ENCODE results near the gene IL20RB. TPM values are rescaled to one million over a fixed set of nuclear protein-coding genes. Genes with fewer than 3 reads are reported as not detected.

Gene IL20RB
- total RNA-seq, 1 donor: 2.2 TPM

GRCh38 chr3:136960838-136961836 is 3.4 kb downstream of the IL20RB start:
- H3K4me3 ChIP-seq (ENCODE audit: low read depth, low read length): no peak overlapping the region
- TF ChIP-seq CTCF (IDR thresholded peaks at IDR 0.05; ENCODE audit: insufficient read depth, low read depth, low read length): no peak
- DNase-seq (ENCODE audit: low read depth): peak; percentile 50

DNA sequence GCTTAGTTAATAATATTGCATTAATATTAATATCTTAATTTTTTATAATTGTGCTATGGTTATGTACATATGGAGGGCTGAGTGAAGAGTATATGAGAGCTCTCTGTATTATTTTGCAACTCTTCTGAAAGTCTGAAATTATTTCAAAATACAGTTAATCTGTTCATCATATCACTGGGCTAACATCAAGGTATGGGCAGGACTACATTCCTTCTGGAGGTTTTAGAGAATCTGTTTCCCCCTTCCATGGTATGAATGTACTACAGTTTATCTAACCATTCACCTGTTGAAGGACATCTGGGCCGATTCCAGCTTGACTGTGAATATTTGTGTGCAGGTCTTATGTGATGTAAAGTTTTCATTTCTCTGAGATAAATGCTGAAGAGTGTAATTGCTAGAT is 5.1 kb downstream of the IL20RB start:
- TF ChIP-seq CTCF (IDR thresholded peaks at IDR 0.05; ENCODE audit: insufficient read depth, low read depth, low read length): no peak
- no peak overlapping the region for H3K4me3 ChIP-seq (ENCODE audit: low read depth, low read length)
- DNase-seq (ENCODE audit: low read depth): no peak

GRCh38 chr3:136969539-136969938 is 11.8 kb downstream of the IL20RB start:
- peak overlapping the region; percentile 41 for H3K4me3 ChIP-seq (ENCODE audit: low read depth, low read length)

DNA sequence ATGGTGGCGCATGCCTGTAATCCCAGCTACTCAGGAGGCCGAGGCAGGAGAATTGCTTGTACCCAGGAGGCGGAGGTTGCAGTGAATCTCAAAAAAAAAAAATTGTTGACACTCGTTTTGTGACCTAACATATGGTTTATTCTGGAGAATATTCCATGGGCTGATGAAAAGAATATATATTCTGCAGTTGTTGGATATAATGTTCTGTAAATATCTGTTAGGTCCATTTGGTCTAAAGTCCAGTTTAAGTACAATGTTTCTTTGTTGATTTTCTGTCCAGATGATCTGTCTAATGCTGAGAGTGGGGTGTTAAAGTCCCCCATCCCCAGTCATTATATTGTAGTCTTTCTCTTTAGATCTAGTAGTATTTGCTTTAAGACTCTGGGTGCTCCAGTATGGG is 15.6 kb downstream of the IL20RB start:
- DNase-seq (ENCODE audit: low read depth): no peak
- no peak overlapping the region for H3K4me3 ChIP-seq (ENCODE audit: low read depth, low read length)
- TF ChIP-seq CTCF (IDR thresholded peaks at IDR 0.05; ENCODE audit: insufficient read depth, low read depth, low read length): no peak

More at GRCh38 chr3:136969539-136969938, 11.8 kb downstream of the IL20RB start:
- DNase-seq (ENCODE audit: low read depth): peak; percentile 30

- DNase-seq (ENCODE audit: low read depth): no peak
- no peak for TF ChIP-seq CTCF (IDR thresholded peaks at IDR 0.05; ENCODE audit: insufficient read depth, low read depth, low read length)
- H3K4me3 ChIP-seq (ENCODE audit: low read depth, low read length): no peak overlapping the region
These were observed 16.9 kb downstream of the IL20RB start for GRCh38 chr3:136974670-136975069.

DNA sequence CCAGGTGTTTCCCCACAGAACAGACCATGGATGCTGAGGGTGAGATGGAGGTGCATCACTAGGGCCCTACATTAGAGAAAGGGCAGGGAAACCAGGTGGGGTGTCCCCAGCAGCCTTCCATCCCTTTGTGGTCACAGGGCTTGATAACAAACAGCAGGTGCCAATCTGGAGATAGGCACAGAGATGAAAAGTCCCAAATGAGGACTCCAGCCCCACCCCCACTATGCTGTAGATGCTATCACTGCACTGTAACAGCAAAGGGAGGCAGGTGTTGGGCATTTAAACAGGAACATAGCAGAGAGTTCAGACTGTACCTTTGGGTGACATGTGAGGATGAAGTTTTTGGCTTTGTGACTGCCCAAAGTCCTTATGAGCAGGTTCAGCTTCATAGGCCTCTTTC is 21.4 kb downstream of the IL20RB start:
- no peak for DNase-seq (ENCODE audit: low read depth)
- no peak overlapping the region for H3K4me3 ChIP-seq (ENCODE audit: low read depth, low read length)
- TF ChIP-seq CTCF (IDR thresholded peaks at IDR 0.05; ENCODE audit: insufficient read depth, low read depth, low read length): no peak

DNA sequence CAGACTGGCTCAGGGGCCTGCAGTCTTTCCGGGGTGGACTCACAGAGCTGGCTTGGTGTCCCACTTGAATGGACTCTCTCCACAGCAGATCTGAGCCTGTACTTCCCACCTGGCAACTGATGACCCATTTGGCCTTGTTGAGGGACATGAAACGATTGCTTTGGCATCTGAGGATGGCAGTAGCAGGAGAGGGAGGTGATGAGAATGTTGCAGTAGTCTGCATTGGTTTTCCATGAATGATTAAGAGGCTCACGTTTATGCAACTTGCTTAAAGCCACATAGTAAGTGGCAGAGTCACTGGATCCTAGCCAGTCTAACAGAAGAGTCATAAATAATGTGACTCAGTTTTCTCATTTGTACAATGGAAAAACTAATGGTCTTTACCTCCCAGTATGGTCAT is 21.9 kb downstream of the IL20RB start:
- DNase-seq (ENCODE audit: low read depth): no peak
- TF ChIP-seq CTCF (IDR thresholded peaks at IDR 0.05; ENCODE audit: insufficient read depth, low read depth, low read length): no peak
- H3K4me3 ChIP-seq (ENCODE audit: low read depth, low read length): no peak overlapping the region

All from fibroblast of villous mesenchyme (primary cell).